ENCODE results near the gene WDR7.

Gene WDR7

DNA sequence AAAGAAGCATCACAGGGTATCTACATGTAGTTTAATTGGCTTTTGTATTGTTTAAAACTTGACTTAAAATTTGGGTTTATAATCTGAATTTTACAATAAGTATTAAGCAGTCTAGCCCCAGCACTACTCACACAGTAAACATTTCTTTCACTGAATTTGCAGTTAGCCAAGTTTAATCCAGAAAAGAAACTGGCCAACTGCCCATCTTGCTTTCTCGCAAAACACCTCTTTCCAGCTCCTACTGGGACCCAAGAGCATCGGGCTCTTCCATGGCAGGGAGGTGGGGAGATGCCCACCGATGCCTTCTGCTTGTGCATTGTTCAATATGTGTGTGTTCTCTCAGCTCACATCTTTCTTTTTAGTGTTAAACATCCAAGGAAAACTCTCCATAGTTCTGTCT is 283.0 kb downstream of the WDR7 start:
- no peaks in the 10 kb centered on the region for H3K27me3 ChIP-seq (ENCODE audit: control insufficient read depth, insufficient read depth, low read length)
- H3K9ac ChIP-seq (ENCODE audit: low read depth, low read length) = no peak overlapping the region
- H3K27ac ChIP-seq (ENCODE audit: low read depth, low read length) = no peak overlapping the region
- peaks cover 5% of the 10 kb centered on the region; the same call in 1 of the 2 replicates for H3K36me3 ChIP-seq (ENCODE audit: control insufficient read depth, insufficient read depth, low read length)
- no peaks in the 10 kb centered on the region for H3K9me3 ChIP-seq (ENCODE audit: control insufficient read depth, insufficient read depth, low read length)
- peaks cover 7% of the 10 kb centered on the region; the same call in 1 of the 2 replicates for H3K4me1 ChIP-seq (ENCODE audit: control insufficient read depth, insufficient read depth, low read length)
- no peak overlapping the region for H3K4me3 ChIP-seq (ENCODE audit: low read depth, low read length)

DNA sequence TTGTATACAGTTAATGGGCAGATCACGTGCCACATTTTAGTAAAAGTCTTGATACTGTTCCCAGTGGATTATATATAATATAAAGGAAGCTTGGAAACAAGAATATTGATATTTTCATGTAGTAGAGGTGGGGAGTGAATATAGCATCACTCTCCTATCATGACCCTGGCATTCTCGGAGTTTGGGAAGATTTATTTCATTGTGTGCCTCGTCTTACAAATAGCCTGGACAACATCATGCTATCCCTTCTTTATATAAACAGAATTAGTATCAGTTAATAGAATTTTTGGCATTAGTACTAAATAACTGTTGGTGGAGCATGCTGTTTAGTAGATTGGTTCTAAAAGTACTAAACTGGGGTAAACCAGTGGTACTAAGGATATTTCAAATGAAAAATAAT is 283.7 kb downstream of the WDR7 start:
- peaks cover 7% of the 10 kb centered on the region for H3K4me1 ChIP-seq (ENCODE audit: control insufficient read depth, insufficient read depth, low read length)
- H3K27ac ChIP-seq (ENCODE audit: low read depth, low read length) = no peak overlapping the region
- no peak overlapping the region for H3K9ac ChIP-seq (ENCODE audit: low read depth, low read length)
- H3K4me3 ChIP-seq (ENCODE audit: low read depth, low read length) = no peak overlapping the region
- no peaks in the 10 kb centered on the region for H3K27me3 ChIP-seq (ENCODE audit: control insufficient read depth, insufficient read depth, low read length)
- peaks cover 5% of the 10 kb centered on the region; the same call in 1 of the 2 replicates for H3K36me3 ChIP-seq (ENCODE audit: control insufficient read depth, insufficient read depth, low read length)
- H3K9me3 ChIP-seq (ENCODE audit: control insufficient read depth, insufficient read depth, low read length) = no peaks in the 10 kb centered on the region

- peaks cover 5% of the 10 kb centered on the region; the same call in 1 of the 2 replicates for H3K36me3 ChIP-seq (ENCODE audit: control insufficient read depth, insufficient read depth, low read length)
- no peaks in the 10 kb centered on the region for H3K27me3 ChIP-seq (ENCODE audit: control insufficient read depth, insufficient read depth, low read length)
- no peak overlapping the region for H3K27ac ChIP-seq (ENCODE audit: low read depth, low read length)
- no peak overlapping the region for H3K9ac ChIP-seq (ENCODE audit: low read depth, low read length)
- peaks cover 13% of the 10 kb centered on the region for H3K4me1 ChIP-seq (ENCODE audit: control insufficient read depth, insufficient read depth, low read length)
- H3K9me3 ChIP-seq (ENCODE audit: control insufficient read depth, insufficient read depth, low read length) = no peaks in the 10 kb centered on the region
- no peak overlapping the region for H3K4me3 ChIP-seq (ENCODE audit: low read depth, low read length)
Measured at GRCh38 chr18:56935434-56936040, 284.4 kb downstream of the WDR7 start.

DNA sequence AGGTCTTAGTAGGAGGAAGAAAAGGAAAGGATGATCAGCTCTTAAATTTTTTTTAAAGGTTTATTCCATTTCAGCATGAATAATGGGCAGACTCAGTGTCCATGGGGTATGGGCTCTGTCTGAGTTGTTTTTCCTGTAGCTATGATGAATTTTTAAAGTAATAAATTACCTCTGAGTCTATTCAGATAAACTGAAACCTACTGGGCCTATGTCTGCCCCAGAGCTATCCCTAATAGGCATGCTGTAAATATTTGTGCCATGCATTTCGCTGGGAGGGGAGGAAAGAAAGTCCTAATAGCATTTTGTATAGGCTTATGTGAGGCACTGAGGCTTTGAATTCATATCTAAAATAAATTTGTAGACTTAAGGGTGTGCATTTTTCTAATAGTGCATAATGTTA is 285.3 kb downstream of the WDR7 start:
- Histone ChIP-seq H3K27me3 (ENCODE audit: control insufficient read depth, insufficient read depth, low read length) (no peaks in the 10 kb centered on the region), H3K4me3 (ENCODE audit: low read depth, low read length) (no peak overlapping the region), H3K27ac (ENCODE audit: low read depth, low read length) (no peak overlapping the region), H3K4me1 (ENCODE audit: control insufficient read depth, insufficient read depth, low read length) (peaks cover 16% of the 10 kb centered on the region), H3K9ac (ENCODE audit: low read depth, low read length) (no peak overlapping the region), H3K36me3 (ENCODE audit: control insufficient read depth, insufficient read depth, low read length) (peaks cover 5% of the 10 kb centered on the region; the same call in 1 of the 2 replicates), H3K9me3 (ENCODE audit: control insufficient read depth, insufficient read depth, low read length) (no peaks in the 10 kb centered on the region)

GRCh38 chr18:56937874-56938430 is 286.8 kb downstream of the WDR7 start:
- H3K36me3 ChIP-seq (ENCODE audit: control insufficient read depth, insufficient read depth, low read length) = peaks cover 5% of the 10 kb centered on the region; the same call in 1 of the 2 replicates
- H3K27me3 ChIP-seq (ENCODE audit: control insufficient read depth, insufficient read depth, low read length) = no peaks in the 10 kb centered on the region
- H3K4me1 ChIP-seq (ENCODE audit: control insufficient read depth, insufficient read depth, low read length) = peaks cover 16% of the 10 kb centered on the region
- H3K4me3 ChIP-seq (ENCODE audit: low read depth, low read length) = no peak overlapping the region
- no peak overlapping the region for H3K9ac ChIP-seq (ENCODE audit: low read depth, low read length)
- no peak overlapping the region for H3K27ac ChIP-seq (ENCODE audit: low read depth, low read length)
- H3K9me3 ChIP-seq (ENCODE audit: control insufficient read depth, insufficient read depth, low read length) = no peaks in the 10 kb centered on the region

GRCh38 chr18:56945171-56946083 is 294.3 kb downstream of the WDR7 start:
- H3K9me3 ChIP-seq (ENCODE audit: control insufficient read depth, insufficient read depth, low read length) = no peaks in the 10 kb centered on the region
- H3K36me3 ChIP-seq (ENCODE audit: control insufficient read depth, insufficient read depth, low read length) = no peaks in the 10 kb centered on the region
- H3K4me3 ChIP-seq (ENCODE audit: low read depth, low read length) = no peak overlapping the region
- H3K9ac ChIP-seq (ENCODE audit: low read depth, low read length) = no peak overlapping the region
- peaks cover 4% of the 10 kb centered on the region for H3K4me1 ChIP-seq (ENCODE audit: control insufficient read depth, insufficient read depth, low read length)
- no peaks in the 10 kb centered on the region for H3K27me3 ChIP-seq (ENCODE audit: control insufficient read depth, insufficient read depth, low read length)
- no peak overlapping the region for H3K27ac ChIP-seq (ENCODE audit: low read depth, low read length)

- H3K36me3 ChIP-seq (ENCODE audit: control insufficient read depth, insufficient read depth, low read length) = no peaks in the 10 kb centered on the region
- H3K4me1 ChIP-seq (ENCODE audit: control insufficient read depth, insufficient read depth, low read length) = no peaks in the 10 kb centered on the region; the same call in 1 of the 2 replicates
- H3K27ac ChIP-seq (ENCODE audit: low read depth, low read length) = no peak overlapping the region
- H3K9ac ChIP-seq (ENCODE audit: low read depth, low read length) = no peak overlapping the region
- H3K27me3 ChIP-seq (ENCODE audit: control insufficient read depth, insufficient read depth, low read length) = no peaks in the 10 kb centered on the region
- no peaks in the 10 kb centered on the region for H3K9me3 ChIP-seq (ENCODE audit: control insufficient read depth, insufficient read depth, low read length)
- H3K4me3 ChIP-seq (ENCODE audit: low read depth, low read length) = no peak overlapping the region
Measured at GRCh38 chr18:56947236-56947635, 296.1 kb downstream of the WDR7 start.

- Histone ChIP-seq H3K4me1 (ENCODE audit: control insufficient read depth, insufficient read depth, low read length) (no peaks in the 10 kb centered on the region; the same call in 1 of the 2 replicates), H3K27ac (ENCODE audit: low read depth, low read length) (no peak overlapping the region), H3K36me3 (ENCODE audit: control insufficient read depth, insufficient read depth, low read length) (no peaks in the 10 kb centered on the region), H3K27me3 (ENCODE audit: control insufficient read depth, insufficient read depth, low read length) (no peaks in the 10 kb centered on the region), H3K9ac (ENCODE audit: low read depth, low read length) (no peak overlapping the region), H3K9me3 (ENCODE audit: control insufficient read depth, insufficient read depth, low read length) (no peaks in the 10 kb centered on the region), H3K4me3 (ENCODE audit: low read depth, low read length) (no peak overlapping the region)
Measured at GRCh38 chr18:56952026-56952425, 300.9 kb downstream of the WDR7 start.

DNA sequence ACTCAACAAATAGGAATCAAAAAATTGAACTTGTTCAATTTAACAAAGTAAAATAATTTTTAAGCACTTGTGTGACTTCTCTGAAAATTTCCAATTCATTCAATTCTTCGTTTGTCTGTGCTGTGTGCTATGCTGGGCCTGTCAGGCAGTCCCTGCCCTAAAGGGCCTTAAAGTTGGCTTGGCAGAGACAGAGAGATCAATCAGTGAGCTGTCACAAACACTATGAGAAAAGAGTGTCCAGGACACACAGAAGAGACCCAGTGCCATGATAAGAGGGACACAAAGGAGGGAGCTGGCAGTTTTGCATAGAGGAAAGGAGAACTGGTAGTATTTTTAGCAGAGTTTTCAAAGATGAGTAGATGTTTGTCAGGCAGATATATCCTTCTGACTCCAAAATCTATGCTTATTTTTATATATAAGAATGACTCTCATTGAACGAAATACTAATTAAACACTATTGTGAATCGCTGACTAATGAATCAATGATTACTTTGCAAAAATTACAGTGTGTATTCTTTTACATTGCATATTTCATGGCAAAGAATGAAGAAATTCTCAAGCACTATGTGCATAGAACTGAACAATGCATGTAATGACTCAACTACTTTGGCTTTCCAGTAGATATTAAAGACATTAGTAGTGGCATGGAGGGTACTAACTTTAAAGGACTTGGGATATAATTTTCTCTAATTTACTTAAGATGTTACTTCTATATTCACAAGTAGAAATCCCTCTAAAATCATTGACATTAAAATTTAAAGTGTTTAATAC is 302.5 kb downstream of the WDR7 start:
- H3K4me3 ChIP-seq (ENCODE audit: low read depth, low read length) = no peak overlapping the region
- H3K27me3 ChIP-seq (ENCODE audit: control insufficient read depth, insufficient read depth, low read length) = no peaks in the 10 kb centered on the region
- H3K9me3 ChIP-seq (ENCODE audit: control insufficient read depth, insufficient read depth, low read length) = no peaks in the 10 kb centered on the region
- no peaks in the 10 kb centered on the region for H3K36me3 ChIP-seq (ENCODE audit: control insufficient read depth, insufficient read depth, low read length)
- H3K4me1 ChIP-seq (ENCODE audit: control insufficient read depth, insufficient read depth, low read length) = peaks cover 3% of the 10 kb centered on the region
- no peak overlapping the region for H3K9ac ChIP-seq (ENCODE audit: low read depth, low read length)
- no peak overlapping the region for H3K27ac ChIP-seq (ENCODE audit: low read depth, low read length)

- Histone ChIP-seq H3K4me1 (ENCODE audit: control insufficient read depth, insufficient read depth, low read length) (peaks cover 13% of the 10 kb centered on the region), H3K27ac (ENCODE audit: low read depth, low read length) (no peak overlapping the region), H3K27me3 (ENCODE audit: control insufficient read depth, insufficient read depth, low read length) (no peaks in the 10 kb centered on the region), H3K9me3 (ENCODE audit: control insufficient read depth, insufficient read depth, low read length) (no peaks in the 10 kb centered on the region), H3K9ac (ENCODE audit: low read depth, low read length) (no peak overlapping the region), H3K36me3 (ENCODE audit: control insufficient read depth, insufficient read depth, low read length) (no peaks in the 10 kb centered on the region), H3K4me3 (ENCODE audit: low read depth, low read length) (no peak overlapping the region)
Measured at GRCh38 chr18:56955490-56955889, 304.3 kb downstream of the WDR7 start.

All from HUES48 (cell line).